ENCODE results near the gene OSBPL2. TPM values are rescaled to one million over a fixed set of nuclear protein-coding genes. Genes with fewer than 3 reads are reported as not detected.

Gene OSBPL2
- total RNA-seq, 1 experiment from 2014 or later, result 36.9 TPM

DNA sequence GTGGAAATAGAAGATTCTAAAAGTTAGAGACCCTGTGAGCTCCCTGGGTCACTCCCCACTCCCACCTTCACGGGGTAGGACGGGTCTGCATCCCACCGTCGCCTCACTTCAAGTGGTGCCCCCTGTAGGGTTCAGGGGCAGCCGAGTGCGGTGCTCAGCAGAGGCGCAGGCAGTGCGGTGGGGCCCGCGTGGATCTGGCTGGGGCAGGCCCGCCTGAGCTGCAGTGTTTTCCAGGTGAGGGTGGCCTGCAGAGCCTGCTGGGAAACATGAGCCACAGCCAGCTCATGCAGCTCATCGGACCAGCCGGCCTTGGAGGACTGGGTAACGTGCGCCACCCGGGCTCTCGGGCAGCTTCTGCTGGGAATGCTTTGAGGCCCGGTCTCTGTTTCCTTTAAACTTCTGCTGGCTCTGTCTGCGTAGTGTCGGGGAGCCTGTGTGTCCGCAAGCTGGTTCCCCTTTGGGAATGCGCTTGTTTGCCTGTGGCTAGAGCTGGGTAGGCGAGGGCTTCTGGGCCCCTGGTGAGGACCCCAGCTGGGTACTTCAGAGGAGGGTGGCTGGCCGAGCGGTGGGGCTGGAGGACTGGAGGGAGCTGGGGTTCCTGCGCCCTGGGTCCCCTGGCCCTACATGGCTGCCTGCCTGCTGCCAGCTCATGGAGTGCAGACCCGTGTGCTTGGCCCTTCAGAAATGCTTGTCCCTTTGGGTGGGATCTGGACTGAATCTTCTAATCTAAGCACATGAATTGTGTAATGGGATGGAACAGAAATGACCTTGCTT lies 68.3 kb downstream of the OSBPL2 start:
- CTCF ChIA-PET, result interaction anchor here (0.7 to 0.8 kb wide), 3 partner anchors 43 to 76 kb away, joined by 3 to 5 read pairs (median 3); no protein-coding TSS in a partner anchor

More for the DNA sequence above, 68.3 kb downstream of the OSBPL2 start:
- no peak overlapping the region for H3K4me2 ChIP-seq (ENCODE audit: low read length)
- intact Hi-C loops (cut with micrococcal nuclease), result loop anchor here (10.0 kb wide), 1 partner anchor 498 kb away; the partner anchor contains the start of gene OGFR
- ChIA-PET RAD21 (ENCODE audit: low non-redundant PET in 1 of 2, low total read pairs in 2 of 2, uncharacterized antibody in 2 of 2, unreplicated experiment in 2 of 2) (no interaction called here), POLR2A (interaction anchor here (0.7 to 1.1 kb wide), 2 partner anchors 74 to 80 kb away, joined by 3 read pairs; partner anchors contain the start of gene RPS21)
- peaks cover 21% of the 10 kb centered on the region; the same call in 1 of the 2 replicates for H4K20me1 ChIP-seq (ENCODE audit: insufficient read depth)
- H3K9me2 ChIP-seq (ENCODE audit: insufficient read depth), result no peaks in the 10 kb centered on the region
- no peak overlapping the region for H3K4me3 ChIP-seq (replicated peaks in 1 of 2; ENCODE audit: low read depth in 1 of 2, low read length in 2 of 2)
- no peak overlapping the region for H3K9ac ChIP-seq (ENCODE audit: low read length)
- peaks cover 23 to 50% of the 10 kb centered on the region in 2 experiments for H3K36me3 ChIP-seq (ENCODE audit: control insufficient read depth in 1 of 2, insufficient read depth in 2 of 2, low read length in 2 of 2)
- H3K27ac ChIP-seq (ENCODE audit: low read depth, low read length), result peak overlapping the region; percentile 95; the same call in 1 of the 2 replicates
- H3K27me3 ChIP-seq (ENCODE audit: insufficient read depth, low read length), result no peaks in the 10 kb centered on the region
- H3K79me2 ChIP-seq (ENCODE audit: insufficient read depth, low read length), result peaks cover 48% of the 10 kb centered on the region
- ATAC-seq (no peak), DNase-seq (ENCODE audit: low read depth, low spot score) (no peak)
- no peak overlapping the region for H2AFZ ChIP-seq (ENCODE audit: low read depth, low read length, poor library complexity, severe bottlenecking)
- TF ChIP-seq, protein P1, sequence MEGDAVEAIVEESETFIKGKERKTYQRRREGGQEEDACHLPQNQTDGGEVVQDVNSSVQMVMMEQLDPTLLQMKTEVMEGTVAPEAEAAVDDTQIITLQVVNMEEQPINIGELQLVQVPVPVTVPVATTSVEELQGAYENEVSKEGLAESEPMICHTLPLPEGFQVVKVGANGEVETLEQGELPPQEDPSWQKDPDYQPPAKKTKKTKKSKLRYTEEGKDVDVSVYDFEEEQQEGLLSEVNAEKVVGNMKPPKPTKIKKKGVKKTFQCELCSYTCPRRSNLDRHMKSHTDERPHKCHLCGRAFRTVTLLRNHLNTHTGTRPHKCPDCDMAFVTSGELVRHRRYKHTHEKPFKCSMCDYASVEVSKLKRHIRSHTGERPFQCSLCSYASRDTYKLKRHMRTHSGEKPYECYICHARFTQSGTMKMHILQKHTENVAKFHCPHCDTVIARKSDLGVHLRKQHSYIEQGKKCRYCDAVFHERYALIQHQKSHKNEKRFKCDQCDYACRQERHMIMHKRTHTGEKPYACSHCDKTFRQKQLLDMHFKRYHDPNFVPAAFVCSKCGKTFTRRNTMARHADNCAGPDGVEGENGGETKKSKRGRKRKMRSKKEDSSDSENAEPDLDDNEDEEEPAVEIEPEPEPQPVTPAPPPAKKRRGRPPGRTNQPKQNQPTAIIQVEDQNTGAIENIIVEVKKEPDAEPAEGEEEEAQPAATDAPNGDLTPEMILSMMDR (IDR thresholded peaks at IDR 0.05 in 2 of 3, conservative IDR thresholded peaks at IDR 0.05 in 1 of 3; ENCODE audit: borderline replicate concordance in 1 of 3, insufficient read depth in 1 of 3, low read depth in 2 of 3, low read length in 2 of 3), result no peak
- TF ChIP-seq FOSL1 (IDR thresholded peaks at IDR 0.05; ENCODE audit: low read depth) (no peak), POLR2A (IDR thresholded peaks at IDR 0.05; ENCODE audit: borderline replicate concordance, extremely low read depth, insufficient read depth, insufficient read length) (no peak), SRF (IDR thresholded peaks at IDR 0.05; ENCODE audit: low read depth) (no peak), CBX3 (IDR thresholded peaks at IDR 0.05; ENCODE audit: low read depth) (no peak), JUND (IDR thresholded peaks at IDR 0.05) (no peak), ELF1 (IDR thresholded peaks at IDR 0.05; ENCODE audit: borderline replicate concordance, low read depth) (no peak), ZNF274 (IDR thresholded peaks at IDR 0.05; ENCODE audit: low read depth, low read length) (no peak), POLR2AphosphoS5 (IDR thresholded peaks at IDR 0.05; ENCODE audit: low read depth, low read length) (no peak; the same call in 1 of the 2 replicates)
- TF ChIP-seq, protein P2, sequence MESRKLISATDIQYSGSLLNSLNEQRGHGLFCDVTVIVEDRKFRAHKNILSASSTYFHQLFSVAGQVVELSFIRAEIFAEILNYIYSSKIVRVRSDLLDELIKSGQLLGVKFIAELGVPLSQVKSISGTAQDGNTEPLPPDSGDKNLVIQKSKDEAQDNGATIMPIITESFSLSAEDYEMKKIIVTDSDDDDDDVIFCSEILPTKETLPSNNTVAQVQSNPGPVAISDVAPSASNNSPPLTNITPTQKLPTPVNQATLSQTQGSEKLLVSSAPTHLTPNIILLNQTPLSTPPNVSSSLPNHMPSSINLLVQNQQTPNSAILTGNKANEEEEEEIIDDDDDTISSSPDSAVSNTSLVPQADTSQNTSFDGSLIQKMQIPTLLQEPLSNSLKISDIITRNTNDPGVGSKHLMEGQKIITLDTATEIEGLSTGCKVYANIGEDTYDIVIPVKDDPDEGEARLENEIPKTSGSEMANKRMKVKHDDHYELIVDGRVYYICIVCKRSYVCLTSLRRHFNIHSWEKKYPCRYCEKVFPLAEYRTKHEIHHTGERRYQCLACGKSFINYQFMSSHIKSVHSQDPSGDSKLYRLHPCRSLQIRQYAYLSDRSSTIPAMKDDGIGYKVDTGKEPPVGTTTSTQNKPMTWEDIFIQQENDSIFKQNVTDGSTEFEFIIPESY (IDR thresholded peaks at IDR 0.05; ENCODE audit: extremely low read depth, insufficient replicate concordance, low read length), result no peak
- TF ChIP-seq, protein P3, sequence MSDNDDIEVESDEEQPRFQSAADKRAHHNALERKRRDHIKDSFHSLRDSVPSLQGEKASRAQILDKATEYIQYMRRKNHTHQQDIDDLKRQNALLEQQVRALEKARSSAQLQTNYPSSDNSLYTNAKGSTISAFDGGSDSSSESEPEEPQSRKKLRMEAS (IDR thresholded peaks at IDR 0.05), result no peak
- TF ChIP-seq, protein P4, sequence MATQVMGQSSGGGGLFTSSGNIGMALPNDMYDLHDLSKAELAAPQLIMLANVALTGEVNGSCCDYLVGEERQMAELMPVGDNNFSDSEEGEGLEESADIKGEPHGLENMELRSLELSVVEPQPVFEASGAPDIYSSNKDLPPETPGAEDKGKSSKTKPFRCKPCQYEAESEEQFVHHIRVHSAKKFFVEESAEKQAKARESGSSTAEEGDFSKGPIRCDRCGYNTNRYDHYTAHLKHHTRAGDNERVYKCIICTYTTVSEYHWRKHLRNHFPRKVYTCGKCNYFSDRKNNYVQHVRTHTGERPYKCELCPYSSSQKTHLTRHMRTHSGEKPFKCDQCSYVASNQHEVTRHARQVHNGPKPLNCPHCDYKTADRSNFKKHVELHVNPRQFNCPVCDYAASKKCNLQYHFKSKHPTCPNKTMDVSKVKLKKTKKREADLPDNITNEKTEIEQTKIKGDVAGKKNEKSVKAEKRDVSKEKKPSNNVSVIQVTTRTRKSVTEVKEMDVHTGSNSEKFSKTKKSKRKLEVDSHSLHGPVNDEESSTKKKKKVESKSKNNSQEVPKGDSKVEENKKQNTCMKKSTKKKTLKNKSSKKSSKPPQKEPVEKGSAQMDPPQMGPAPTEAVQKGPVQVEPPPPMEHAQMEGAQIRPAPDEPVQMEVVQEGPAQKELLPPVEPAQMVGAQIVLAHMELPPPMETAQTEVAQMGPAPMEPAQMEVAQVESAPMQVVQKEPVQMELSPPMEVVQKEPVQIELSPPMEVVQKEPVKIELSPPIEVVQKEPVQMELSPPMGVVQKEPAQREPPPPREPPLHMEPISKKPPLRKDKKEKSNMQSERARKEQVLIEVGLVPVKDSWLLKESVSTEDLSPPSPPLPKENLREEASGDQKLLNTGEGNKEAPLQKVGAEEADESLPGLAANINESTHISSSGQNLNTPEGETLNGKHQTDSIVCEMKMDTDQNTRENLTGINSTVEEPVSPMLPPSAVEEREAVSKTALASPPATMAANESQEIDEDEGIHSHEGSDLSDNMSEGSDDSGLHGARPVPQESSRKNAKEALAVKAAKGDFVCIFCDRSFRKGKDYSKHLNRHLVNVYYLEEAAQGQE (IDR thresholded peaks at IDR 0.05; ENCODE audit: low read depth), result no peak
- H3K9me3 ChIP-seq (ENCODE audit: control insufficient read depth in 1 of 2, insufficient read depth in 1 of 2, low read depth in 1 of 2, low read length in 2 of 2), result no peaks in the 10 kb centered on the region
- H3K4me1 ChIP-seq (ENCODE audit: control insufficient read depth in 1 of 2, insufficient read depth in 2 of 2, low read length in 2 of 2), result peaks cover 13 to 36% of the 10 kb centered on the region in 2 experiments
- no TSS peak for BruUV-seq (replicated peaks)

All from HCT116 (cell line).